BJ (cell line): ENCODE measurements around the gene TMUB1. TPM values are rescaled to one million over a fixed set of nuclear protein-coding genes. Genes with fewer than 3 reads are reported as not detected.

ENCODE experiments used
- CTCF ChIA-PET: fragments of 350-600 bp; formaldehyde crosslinking; extraction: SDS; loops from one replicate; lab custom pipeline; 2021; ENCODE audit warnings: antibody characterized with exemption, inconsistent platforms; lab: Yijun Ruan, JAX
- POLR2A ChIA-PET: fragments of 300-600 bp; sonication (Branson Sonifier 250); formaldehyde crosslinking; extraction: SDS; loops from one replicate; lab custom pipeline; 2021; ENCODE audit warnings: antibody characterized with exemption; lab: Charles Lee
- DNase-seq: peaks from one replicate; pipeline ENCODE4 v3.0.0-alpha.2; 2011; ENCODE audit warnings: low read depth
- H3K27me3 ChIP-seq: 2 replicates; pipeline ENCODE4 v1.6.0; 2011; ENCODE audit warnings: low read length; ENCODE audit not compliant: control insufficient read depth, insufficient read depth
- H3K36me3 ChIP-seq: 2 replicates; pipeline ENCODE4 v1.5.1; 2011; ENCODE audit warnings: low read length; ENCODE audit not compliant: control insufficient read depth, insufficient read depth
- H3K4me3 ChIP-seq: 2 replicates; pipeline ENCODE4 v1.5.1; 2011; ENCODE audit warnings: low read depth, mild to moderate bottlenecking, control low read depth, low read length
- polyA plus RNA-seq: library from polyadenylated mRNA; depleted of rRNA; stranded (reverse); fragments of >200 nt; gene quantifications from 2 replicates; pipeline ENCODE4 v1.2.3, GENCODE V29; 2011
- TF ChIP-seq, protein P1 (sequence below): IDR thresholded peaks from 2 replicates; pipeline ENCODE4 v1.5.1; 2011; ENCODE audit warnings: low read depth, mild to moderate bottlenecking, control low read depth, inconsistent platforms, low read length, moderate library complexity; ENCODE audit not compliant: insufficient read depth

The TMUB1 gene
- polyA plus RNA-seq, 1 experiment, result 27.8 TPM

DNA sequence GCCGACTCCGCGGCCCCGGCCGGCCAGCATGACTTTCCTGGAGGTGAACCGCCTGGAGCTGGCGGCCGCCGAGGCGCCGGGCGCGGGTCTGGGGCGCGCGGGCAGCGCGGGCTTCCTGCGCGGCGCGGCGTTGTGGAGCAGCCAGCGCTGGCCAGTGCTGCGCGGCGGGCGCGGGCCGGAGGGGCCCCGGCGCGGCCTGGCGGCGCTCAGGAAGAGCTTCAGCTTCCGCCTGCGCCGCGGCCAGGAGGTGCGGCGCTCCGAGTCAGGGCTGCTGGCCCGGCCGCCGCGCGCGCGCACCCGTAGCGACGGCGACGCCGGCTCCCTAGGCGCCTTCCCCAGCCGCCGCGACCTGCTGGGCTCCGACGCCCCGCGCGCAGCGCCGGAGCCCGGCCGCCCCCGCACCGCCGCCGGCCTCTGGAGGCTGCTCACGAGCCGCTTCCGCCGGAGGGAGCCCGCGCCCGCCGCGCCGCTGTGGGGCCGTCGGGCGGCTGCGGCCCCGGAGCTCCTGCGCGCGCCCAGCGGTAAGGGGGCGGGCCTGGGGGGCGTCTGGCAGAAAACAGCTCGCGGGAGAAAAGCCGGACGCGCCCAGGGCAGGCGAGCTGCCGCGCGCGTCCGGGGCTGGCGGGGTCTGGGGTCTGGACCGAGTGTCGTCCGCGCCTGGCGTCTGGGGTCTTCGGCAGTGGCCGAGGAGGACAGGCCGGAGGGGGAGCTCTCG is 32.0 kb upstream of the TMUB1 start:
- H3K27me3 ChIP-seq, result no peaks in the 10 kb centered on the region

DNA sequence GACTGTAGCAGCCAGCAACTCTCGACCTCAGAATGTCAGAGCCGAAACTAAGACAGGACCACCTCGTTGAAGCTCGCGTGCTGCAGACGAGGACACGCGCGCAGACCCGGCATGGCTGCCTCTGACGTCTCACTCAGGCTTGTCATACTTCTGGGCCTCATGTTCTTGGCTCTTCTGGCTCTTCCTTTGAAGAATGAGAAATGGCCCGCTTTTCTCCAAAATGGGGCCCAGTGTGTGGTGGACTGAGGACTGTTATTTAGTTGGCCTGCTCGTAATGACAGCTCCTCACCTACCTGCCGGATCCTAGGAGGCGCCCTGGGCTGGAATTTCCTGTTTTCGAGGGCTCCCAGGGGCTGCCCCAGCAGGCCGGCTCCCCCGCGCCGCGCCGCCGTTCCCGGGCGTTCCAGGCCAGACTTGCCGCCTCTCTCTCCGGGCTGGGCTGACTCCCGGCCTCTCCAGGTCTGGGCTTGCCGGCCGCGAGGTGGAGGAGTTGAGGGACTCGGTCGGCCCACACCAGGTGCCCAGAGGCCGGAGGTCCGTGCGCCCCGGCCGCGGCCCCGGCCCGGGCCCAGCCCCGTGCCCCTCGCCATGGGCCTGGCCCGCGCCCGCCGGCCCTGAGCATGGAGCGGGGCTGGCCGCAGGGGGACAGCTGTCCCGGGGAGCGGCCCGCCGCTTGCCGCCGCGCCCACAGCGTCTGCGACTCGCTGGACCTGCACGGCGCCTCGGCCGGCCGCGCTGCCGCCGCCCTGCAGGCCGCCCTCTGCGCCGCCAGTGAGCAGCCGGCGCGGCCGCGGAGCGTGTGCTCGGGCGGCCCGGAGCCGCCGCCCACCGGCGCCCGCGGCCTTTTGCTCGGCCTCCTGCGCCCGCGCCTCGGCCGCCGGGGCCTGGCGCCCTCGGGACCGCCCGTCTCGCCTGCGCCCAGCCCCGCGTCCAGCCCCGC is 31.1 kb upstream of the TMUB1 start:
- ChIA-PET POLR2A (no interaction called here), CTCF (interaction anchor here (0.8 to 8.6 kb wide), 10 partner anchors 10 to 216 kb away, joined by 3 to 143 read pairs (median 6); partner anchors contain the start of genes ABCB8, AGAP3 and FASTK)
- no peak for DNase-seq
- Histone ChIP-seq H3K4me3 (no peak overlapping the region), H3K27me3 (no peaks in the 10 kb centered on the region), H3K36me3 (peaks cover 23% of the 10 kb centered on the region)
- TF ChIP-seq, protein P1, sequence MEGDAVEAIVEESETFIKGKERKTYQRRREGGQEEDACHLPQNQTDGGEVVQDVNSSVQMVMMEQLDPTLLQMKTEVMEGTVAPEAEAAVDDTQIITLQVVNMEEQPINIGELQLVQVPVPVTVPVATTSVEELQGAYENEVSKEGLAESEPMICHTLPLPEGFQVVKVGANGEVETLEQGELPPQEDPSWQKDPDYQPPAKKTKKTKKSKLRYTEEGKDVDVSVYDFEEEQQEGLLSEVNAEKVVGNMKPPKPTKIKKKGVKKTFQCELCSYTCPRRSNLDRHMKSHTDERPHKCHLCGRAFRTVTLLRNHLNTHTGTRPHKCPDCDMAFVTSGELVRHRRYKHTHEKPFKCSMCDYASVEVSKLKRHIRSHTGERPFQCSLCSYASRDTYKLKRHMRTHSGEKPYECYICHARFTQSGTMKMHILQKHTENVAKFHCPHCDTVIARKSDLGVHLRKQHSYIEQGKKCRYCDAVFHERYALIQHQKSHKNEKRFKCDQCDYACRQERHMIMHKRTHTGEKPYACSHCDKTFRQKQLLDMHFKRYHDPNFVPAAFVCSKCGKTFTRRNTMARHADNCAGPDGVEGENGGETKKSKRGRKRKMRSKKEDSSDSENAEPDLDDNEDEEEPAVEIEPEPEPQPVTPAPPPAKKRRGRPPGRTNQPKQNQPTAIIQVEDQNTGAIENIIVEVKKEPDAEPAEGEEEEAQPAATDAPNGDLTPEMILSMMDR, result no peak

More for the DNA sequence above, 32.0 kb upstream of the TMUB1 start:
- Histone ChIP-seq H3K36me3 (peaks cover 31% of the 10 kb centered on the region), H3K4me3 (no peak overlapping the region; the same call in 1 of the 2 replicates)
- ChIA-PET POLR2A (no interaction called here), CTCF (interaction anchor here (0.8 to 4.5 kb wide), 9 partner anchors 9 to 103 kb away, joined by 3 to 36 read pairs (median 4); no protein-coding TSS in a partner anchor)
- no peak for DNase-seq
- TF ChIP-seq, protein P1, result no peak

DNA sequence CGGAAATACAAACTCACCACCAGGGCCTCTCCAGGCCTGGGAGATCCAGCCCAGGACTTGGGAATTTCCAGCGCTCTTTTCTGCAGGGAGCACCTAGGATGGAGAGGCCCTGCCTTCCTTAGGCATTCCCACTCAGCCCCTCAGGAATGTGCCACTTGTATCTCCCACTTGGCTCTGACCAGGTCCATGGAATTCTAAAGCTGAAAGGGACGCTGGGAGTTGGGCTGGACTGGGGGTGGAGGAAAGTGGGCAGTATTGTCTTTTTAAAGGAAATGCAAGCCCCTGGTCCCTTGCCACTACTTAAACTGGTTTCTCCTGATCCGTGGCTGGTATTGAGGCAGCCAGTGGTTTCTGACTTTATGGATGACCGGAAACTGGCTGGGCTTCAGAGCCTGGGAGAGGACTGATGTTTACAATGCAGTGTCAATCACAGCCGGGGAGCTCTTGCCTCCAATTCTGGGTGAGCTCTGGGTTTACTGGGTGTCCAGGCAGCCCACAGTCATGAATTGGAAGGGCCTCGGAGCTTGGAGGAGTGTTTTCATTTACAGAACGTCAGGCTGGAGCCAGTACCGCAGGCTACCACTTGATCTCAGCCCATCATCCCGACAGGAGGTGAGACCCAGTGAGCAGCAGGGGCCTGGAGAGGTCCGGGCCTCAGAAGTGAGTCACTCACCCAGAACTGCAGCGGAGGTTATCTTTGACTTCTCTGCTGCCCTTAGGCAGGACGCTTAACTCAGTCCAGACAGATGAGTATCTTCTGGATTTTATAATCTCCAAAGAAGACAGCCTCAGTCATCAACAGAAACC is 30.3 kb upstream of the TMUB1 start:
- POLR2A ChIA-PET, result no interaction called here
- Histone ChIP-seq H3K4me3 (no peak overlapping the region), H3K36me3 (peaks cover 15% of the 10 kb centered on the region), H3K27me3 (no peaks in the 10 kb centered on the region)
- DNase-seq, result peak; percentile 59
- TF ChIP-seq, protein P1, result no peak
- CTCF ChIA-PET, result interaction anchor here (0.6 to 8.6 kb wide), 11 partner anchors 10 to 215 kb away, joined by 3 to 143 read pairs (median 4); partner anchors contain the start of genes ABCB8, AGAP3 and FASTK

DNA sequence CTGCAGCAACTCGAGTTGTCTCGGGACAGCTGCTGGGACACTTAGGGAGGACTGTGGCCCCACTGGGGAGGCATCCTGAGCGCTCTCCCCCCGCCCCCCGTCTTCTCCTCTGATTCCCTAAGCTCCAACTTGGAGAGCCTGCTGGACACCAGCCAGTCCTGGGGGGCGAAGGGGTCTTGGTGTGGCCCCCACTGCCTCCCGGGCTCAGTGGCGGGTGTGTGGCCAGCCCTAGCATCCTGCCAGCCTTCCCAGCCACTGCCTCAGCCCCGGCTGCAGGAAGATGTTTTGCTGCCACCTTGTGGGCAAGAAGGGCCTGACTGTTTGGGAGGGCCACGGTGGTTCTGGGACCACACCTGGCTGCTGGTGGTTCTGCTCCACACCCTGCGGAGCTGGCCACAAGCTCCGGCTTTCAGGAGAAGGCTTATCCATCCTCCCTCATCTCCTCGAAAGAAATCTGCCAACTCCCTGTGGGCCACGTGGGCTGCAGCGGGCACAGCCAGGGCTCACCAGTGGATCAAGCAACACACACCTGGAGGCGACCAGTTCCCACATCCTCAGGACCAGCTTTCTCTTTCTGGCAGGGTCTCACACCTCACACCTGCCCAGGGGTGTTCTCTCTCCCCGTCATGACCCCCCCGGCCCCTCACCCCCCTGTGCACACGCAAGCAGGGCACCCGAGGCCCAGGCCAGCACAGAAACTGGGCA is 27.8 kb upstream of the TMUB1 start:
- POLR2A ChIA-PET, result no interaction called here

More for the DNA sequence above, 27.8 kb upstream of the TMUB1 start:
- Histone ChIP-seq H3K27me3 (no peaks in the 10 kb centered on the region), H3K4me3 (no peak overlapping the region), H3K36me3 (peaks cover 2% of the 10 kb centered on the region; the same call in 1 of the 2 replicates)
- TF ChIP-seq, protein P1, result peak; percentile 91
- CTCF ChIA-PET, result interaction anchor here (0.6 to 8.6 kb wide), 26 partner anchors 9 to 323 kb away, joined by 3 to 143 read pairs (median 6); partner anchors contain the start of genes ABCB8, AGAP3, SLC4A2 and TMUB1
- DNase-seq, result no peak
